Measurements from ENCODE around the gene PRDM16. TPM values are rescaled to one million over a fixed set of nuclear protein-coding genes. Genes with fewer than 3 reads are reported as not detected.

The PRDM16 gene
- total RNA-seq, 1 experiment from 2014 or later = 22.3 TPM

DNA sequence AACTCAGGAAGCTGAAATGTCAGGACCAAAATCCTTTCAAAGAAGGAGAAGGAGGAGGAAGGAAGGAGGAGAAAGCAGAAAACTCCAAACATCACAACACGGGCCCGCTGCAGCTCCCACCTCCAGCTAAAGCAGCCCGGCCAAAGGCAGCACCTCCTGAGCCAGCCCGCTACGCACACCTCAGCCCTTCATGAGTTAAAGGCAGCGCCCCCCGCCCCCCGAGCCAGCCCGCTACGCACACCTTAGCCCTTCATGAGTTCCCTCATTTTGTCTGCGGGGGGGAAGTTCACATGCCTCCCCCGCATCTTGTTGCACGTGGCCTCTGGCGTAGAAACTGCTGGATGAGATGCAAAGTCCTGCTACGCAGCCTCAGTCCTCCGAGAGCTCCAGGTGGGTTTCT is 294.8 kb downstream of the PRDM16 start:
- no peak overlapping the region for H3K27ac ChIP-seq (ENCODE audit: low read length)
- H3K9me3 ChIP-seq (ENCODE audit: control insufficient read depth, insufficient read depth, low read depth, low read length) = no peaks in the 10 kb centered on the region
- no peak overlapping the region for H3K4me3 ChIP-seq (ENCODE audit: low read depth in 2 of 2, low read length in 2 of 2)
- no peak for ATAC-seq
- H3K27me3 ChIP-seq (ENCODE audit: control insufficient read depth, insufficient read depth, low read length) = no peaks in the 10 kb centered on the region
- DNase-seq (ENCODE audit: low read depth, low spot score) = no peak
- H3K4me1 ChIP-seq (ENCODE audit: control insufficient read depth, insufficient read depth, low read length) = peaks cover 6% of the 10 kb centered on the region
- POLR2A ChIA-PET = no interaction called here
- in situ Hi-C loops (cut with HindIII; ENCODE audit: low pct_unique_long_range_greater_than_20kb, low sequenced_read_pairs) = no loop called here
- intact Hi-C loops (cut with micrococcal nuclease; ENCODE audit: unreplicated experiment) = no loop called here
- CTCF ChIA-PET = no interaction called here
- H3K36me3 ChIP-seq (ENCODE audit: control insufficient read depth, insufficient read depth, low read length) = no peaks in the 10 kb centered on the region
- TF ChIP-seq, protein P1, sequence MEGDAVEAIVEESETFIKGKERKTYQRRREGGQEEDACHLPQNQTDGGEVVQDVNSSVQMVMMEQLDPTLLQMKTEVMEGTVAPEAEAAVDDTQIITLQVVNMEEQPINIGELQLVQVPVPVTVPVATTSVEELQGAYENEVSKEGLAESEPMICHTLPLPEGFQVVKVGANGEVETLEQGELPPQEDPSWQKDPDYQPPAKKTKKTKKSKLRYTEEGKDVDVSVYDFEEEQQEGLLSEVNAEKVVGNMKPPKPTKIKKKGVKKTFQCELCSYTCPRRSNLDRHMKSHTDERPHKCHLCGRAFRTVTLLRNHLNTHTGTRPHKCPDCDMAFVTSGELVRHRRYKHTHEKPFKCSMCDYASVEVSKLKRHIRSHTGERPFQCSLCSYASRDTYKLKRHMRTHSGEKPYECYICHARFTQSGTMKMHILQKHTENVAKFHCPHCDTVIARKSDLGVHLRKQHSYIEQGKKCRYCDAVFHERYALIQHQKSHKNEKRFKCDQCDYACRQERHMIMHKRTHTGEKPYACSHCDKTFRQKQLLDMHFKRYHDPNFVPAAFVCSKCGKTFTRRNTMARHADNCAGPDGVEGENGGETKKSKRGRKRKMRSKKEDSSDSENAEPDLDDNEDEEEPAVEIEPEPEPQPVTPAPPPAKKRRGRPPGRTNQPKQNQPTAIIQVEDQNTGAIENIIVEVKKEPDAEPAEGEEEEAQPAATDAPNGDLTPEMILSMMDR (IDR thresholded peaks at IDR 0.05) = no peak
- TF ChIP-seq SIN3A (IDR thresholded peaks at IDR 0.05; ENCODE audit: borderline replicate concordance, insufficient read depth, low read depth, low read length) (no peak), POLR2AphosphoS5 (IDR thresholded peaks at IDR 0.05; ENCODE audit: low read depth, low read length) (no peak), TCF7L2 (IDR thresholded peaks at IDR 0.05; ENCODE audit: low read depth, low read length) (no peak)
- TF ChIP-seq, protein P2, sequence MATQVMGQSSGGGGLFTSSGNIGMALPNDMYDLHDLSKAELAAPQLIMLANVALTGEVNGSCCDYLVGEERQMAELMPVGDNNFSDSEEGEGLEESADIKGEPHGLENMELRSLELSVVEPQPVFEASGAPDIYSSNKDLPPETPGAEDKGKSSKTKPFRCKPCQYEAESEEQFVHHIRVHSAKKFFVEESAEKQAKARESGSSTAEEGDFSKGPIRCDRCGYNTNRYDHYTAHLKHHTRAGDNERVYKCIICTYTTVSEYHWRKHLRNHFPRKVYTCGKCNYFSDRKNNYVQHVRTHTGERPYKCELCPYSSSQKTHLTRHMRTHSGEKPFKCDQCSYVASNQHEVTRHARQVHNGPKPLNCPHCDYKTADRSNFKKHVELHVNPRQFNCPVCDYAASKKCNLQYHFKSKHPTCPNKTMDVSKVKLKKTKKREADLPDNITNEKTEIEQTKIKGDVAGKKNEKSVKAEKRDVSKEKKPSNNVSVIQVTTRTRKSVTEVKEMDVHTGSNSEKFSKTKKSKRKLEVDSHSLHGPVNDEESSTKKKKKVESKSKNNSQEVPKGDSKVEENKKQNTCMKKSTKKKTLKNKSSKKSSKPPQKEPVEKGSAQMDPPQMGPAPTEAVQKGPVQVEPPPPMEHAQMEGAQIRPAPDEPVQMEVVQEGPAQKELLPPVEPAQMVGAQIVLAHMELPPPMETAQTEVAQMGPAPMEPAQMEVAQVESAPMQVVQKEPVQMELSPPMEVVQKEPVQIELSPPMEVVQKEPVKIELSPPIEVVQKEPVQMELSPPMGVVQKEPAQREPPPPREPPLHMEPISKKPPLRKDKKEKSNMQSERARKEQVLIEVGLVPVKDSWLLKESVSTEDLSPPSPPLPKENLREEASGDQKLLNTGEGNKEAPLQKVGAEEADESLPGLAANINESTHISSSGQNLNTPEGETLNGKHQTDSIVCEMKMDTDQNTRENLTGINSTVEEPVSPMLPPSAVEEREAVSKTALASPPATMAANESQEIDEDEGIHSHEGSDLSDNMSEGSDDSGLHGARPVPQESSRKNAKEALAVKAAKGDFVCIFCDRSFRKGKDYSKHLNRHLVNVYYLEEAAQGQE (IDR thresholded peaks at IDR 0.05; ENCODE audit: insufficient read depth in 1 of 2, low read depth in 2 of 2, low read length in 1 of 2) = no peak
- BruUV-seq (replicated peaks) = no TSS peak

DNA sequence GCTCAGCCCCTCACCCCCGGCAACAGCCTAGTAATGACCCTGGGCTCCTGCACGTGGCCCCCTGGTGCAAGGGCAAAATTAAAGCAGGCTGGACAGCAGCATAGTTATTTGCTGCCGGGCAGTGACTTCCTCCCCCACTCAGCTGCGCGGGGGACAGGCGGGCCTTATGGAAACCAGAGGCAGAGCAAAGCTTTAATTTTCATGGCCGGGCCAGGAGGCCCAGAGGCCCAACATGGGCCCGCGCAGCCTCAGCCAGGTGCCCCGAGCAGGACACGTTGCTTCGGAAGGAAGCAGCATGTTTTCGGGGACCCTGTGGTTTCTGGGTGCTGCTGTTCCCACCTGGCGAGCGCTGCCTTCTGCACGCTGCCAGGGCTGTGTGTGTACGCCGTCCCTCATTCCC is 295.5 kb downstream of the PRDM16 start:
- ChIA-PET CTCF (no interaction called here), POLR2A (no interaction called here)
- no peak for DNase-seq (ENCODE audit: low read depth, low spot score)
- in situ Hi-C loops (cut with HindIII; ENCODE audit: low pct_unique_long_range_greater_than_20kb, low sequenced_read_pairs) = no loop called here
- Histone ChIP-seq H3K9me3 (ENCODE audit: control insufficient read depth, insufficient read depth, low read depth, low read length) (no peaks in the 10 kb centered on the region), H3K4me1 (ENCODE audit: control insufficient read depth, insufficient read depth, low read length) (peaks cover 14% of the 10 kb centered on the region), H3K4me3 (ENCODE audit: low read depth in 2 of 2, low read length in 2 of 2) (no peak overlapping the region), H3K27me3 (ENCODE audit: control insufficient read depth, insufficient read depth, low read length) (no peaks in the 10 kb centered on the region), H3K36me3 (ENCODE audit: control insufficient read depth, insufficient read depth, low read length) (no peaks in the 10 kb centered on the region), H3K27ac (ENCODE audit: low read length) (no peak overlapping the region)
- intact Hi-C loops (cut with micrococcal nuclease; ENCODE audit: unreplicated experiment) = no loop called here
- TF ChIP-seq SIN3A (IDR thresholded peaks at IDR 0.05; ENCODE audit: borderline replicate concordance, insufficient read depth, low read depth, low read length) (no peak), TCF7L2 (IDR thresholded peaks at IDR 0.05; ENCODE audit: low read depth, low read length) (no peak), POLR2AphosphoS5 (IDR thresholded peaks at IDR 0.05; ENCODE audit: low read depth, low read length) (no peak)
- TF ChIP-seq, protein P2 (IDR thresholded peaks at IDR 0.05; ENCODE audit: insufficient read depth in 1 of 2, low read depth in 2 of 2, low read length in 1 of 2) = no peak
- TF ChIP-seq, protein P1 (IDR thresholded peaks at IDR 0.05) = no peak
- no TSS peak for BruUV-seq (replicated peaks)
- no peak for ATAC-seq
